PC-3 (cell line): ENCODE results near the gene ADRM1.

Experiments used
- CTCF ChIP-seq: fragments of 300-600 bp; sonication (generic); conservative IDR thresholded peaks from 2 replicates; pipeline ENCODE4 v1.5.1; 2017; ENCODE audit warnings: antibody characterized with exemption, low read depth, mild to moderate bottlenecking, low read length
- EZH2 ChIP-seq: fragments of 300-600 bp; sonication (generic); IDR thresholded peaks from one replicate; pipeline ENCODE4 v1.6.1; 2017; ENCODE audit warnings: antibody characterized with exemption, mild to moderate bottlenecking, low read length; ENCODE audit not compliant: unreplicated experiment
- EZH2phosphoT487 ChIP-seq: fragments of 300-600 bp; sonication (generic); IDR thresholded peaks from 2 replicates; pipeline ENCODE4 v1.6.1; 2018; ENCODE audit warnings: mild to moderate bottlenecking, antibody characterized with exemption, low read length, borderline replicate concordance

GRCh38 chr20:62294516-62294915 lies 8.3 kb upstream of the ADRM1 start:
- TF ChIP-seq CTCF (no peak), EZH2phosphoT487 (no peak), EZH2 (no peak)
